ENCODE results near the gene MICALL1. TPM values are rescaled to one million over a fixed set of nuclear protein-coding genes. Genes with fewer than 3 reads are reported as not detected.
A peak's percentile ranks its signal among the peaks of the same experiment; 100 is the strongest.

MICALL1 gene
- total and polyA plus RNA-seq, 2 of the 13 experiments (the other 11 are each of a cell fraction or from before 2014, with no cell fraction given), result 7.6 to 10.6 TPM

DNA sequence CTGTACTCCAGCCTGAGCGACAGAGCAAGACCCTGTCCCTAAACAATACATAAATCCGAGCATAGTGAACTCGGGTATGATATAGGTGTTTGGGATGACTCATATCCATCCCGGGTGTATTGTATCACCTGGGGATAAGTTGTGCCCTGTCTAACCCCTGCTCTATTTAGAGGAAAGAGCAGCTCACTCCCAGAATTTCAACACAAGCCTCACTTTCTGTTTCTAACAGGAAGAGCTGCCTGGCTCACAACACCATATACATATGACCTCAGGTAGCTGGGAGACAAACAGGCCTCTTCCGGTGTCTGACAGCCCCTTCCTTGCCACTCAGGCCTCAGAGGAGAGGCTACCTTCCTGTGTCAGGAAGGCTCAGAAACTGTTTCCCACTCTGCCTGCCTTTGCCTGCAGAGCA is 9.9 kb upstream of the MICALL1 start:
- H4K20me1 ChIP-seq (ENCODE audit: insufficient read depth, low read length), result no peaks in the 10 kb centered on the region
- DNase-seq (ENCODE audit: low spot score) (peak; percentile 90), FAIRE-seq (peak; percentile 55), ATAC-seq (peak; percentile 80)
- peaks cover 82% of the 10 kb centered on the region for H3K4me1 ChIP-seq (ENCODE audit: insufficient read depth, low read length)
- POLR2A ChIA-PET, result interaction anchor here (0.7 to 6.8 kb wide), 12 partner anchors 9 to 262 kb away, joined by 3 to 69 read pairs (median 7); partner anchors contain the start of genes ANKRD54, GCAT and MICALL1
- no peaks in the 10 kb centered on the region for H3K36me3 ChIP-seq (replicated peaks in 1 of 2; ENCODE audit: control insufficient read depth in 1 of 2, insufficient read depth in 2 of 2, low read length in 2 of 2)
- peak overlapping the region; percentile 57 for H3K9ac ChIP-seq (ENCODE audit: insufficient read depth, low read depth, low read length)
- H3K27me3 ChIP-seq (ENCODE audit: control insufficient read depth in 1 of 2, insufficient read depth in 2 of 2, low read length in 2 of 2), result no peaks in the 10 kb centered on the region
- no peaks in the 10 kb centered on the region for H3K79me2 ChIP-seq (ENCODE audit: insufficient read depth, low read length)
- H3K27ac ChIP-seq (ENCODE audit: extremely low read length, insufficient read depth, low read length), result peak overlapping the region; percentile 80
- in situ Hi-C loops (cut with HindIII; ENCODE audit: extremely low pct_ligation_motif_present, low pct_unique_long_range_greater_than_20kb) (no loop called here), intact Hi-C loops (cut with micrococcal nuclease; ENCODE audit: unreplicated experiment) (no loop called here)
- BruUV-seq (replicated peaks), result no TSS peak
- peak overlapping the region; percentile 72 for H3K4me2 ChIP-seq (ENCODE audit: low read depth, low read length)
- CTCF ChIA-PET (ENCODE audit: low intra/inter-chr PET ratio, low total read pairs), result no interaction called here
- WGBS (ENCODE audit: low lambda C conversion rate), result 8% methylated on average over 4 of the region's 5 CpGs
- H3K9me3 ChIP-seq (ENCODE audit: low read length), result no peaks in the 10 kb centered on the region
- H2AFZ ChIP-seq (ENCODE audit: low read length), result no peak overlapping the region
- peak overlapping the region; percentile 19 to 47 (median 28); a peak in 5 of 6 replicates for H3K4me3 ChIP-seq (replicated peaks in 1 of 3; ENCODE audit: insufficient read depth in 1 of 3, low read depth in 2 of 3, low read length in 3 of 3)
- TF ChIP-seq GABPA (IDR thresholded peaks at IDR 0.05; ENCODE audit: low read depth, low read length) (peak; percentile 41; the same call in 1 of the 2 replicates), GABPA (CRISPR knock-in tag; IDR thresholded peaks at IDR 0.05; ENCODE audit: low read depth) (peak; percentile 85), PHF21A (CRISPR knock-in tag; IDR thresholded peaks at IDR 0.05) (peak; percentile 64), HCFC1 (IDR thresholded peaks at IDR 0.05; ENCODE audit: low read depth, low read length) (no peak), XRCC5 (optimal IDR thresholded peaks at IDR 0.05; ENCODE audit: low read length) (no peak), SMC3 (IDR thresholded peaks at IDR 0.05; ENCODE audit: low read length) (no peak), ZBTB20 (CRISPR knock-in tag; IDR thresholded peaks at IDR 0.05; ENCODE audit: borderline replicate concordance, low read depth) (peak; percentile 89; the same call in 1 of the 2 replicates), KMT2A (CRISPR knock-in tag; IDR thresholded peaks at IDR 0.05) (peak; percentile 19; the same call in 1 of the 2 replicates), ZNF790 (CRISPR knock-in tag; IDR thresholded peaks at IDR 0.05; ENCODE audit: borderline replicate concordance) (no peak), SAFB2 (CRISPR knock-in tag; IDR thresholded peaks at IDR 0.05; ENCODE audit: borderline replicate concordance, low read depth) (no peak), RXRB (CRISPR knock-in tag; IDR thresholded peaks at IDR 0.05; ENCODE audit: borderline replicate concordance) (peak; percentile 95), AKAP8 (CRISPR knock-in tag; IDR thresholded peaks at IDR 0.05) (no peak; the same call in 1 of the 2 replicates), ZNF337 (CRISPR knock-in tag; IDR thresholded peaks at IDR 0.05; ENCODE audit: borderline replicate concordance, low read depth) (no peak), ZSCAN29 (CRISPR knock-in tag; conservative IDR thresholded peaks at IDR 0.05) (0 out of 2 replicates have a peak, but pooled peaks have one; percentile 62), RFX5 (IDR thresholded peaks at IDR 0.05; ENCODE audit: low read depth, low read length) (no peak), ZNF230 (CRISPR knock-in tag; IDR thresholded peaks at IDR 0.05) (no peak), RFX1 (IDR thresholded peaks at IDR 0.05) (no peak), FOXA1 (IDR thresholded peaks at IDR 0.05) (no peak), FOXA1 (CRISPR knock-in tag; IDR thresholded peaks at IDR 0.05) (0 out of 2 replicates have a peak, but pooled peaks have one; percentile 16)
- TF ChIP-seq, protein P1, sequence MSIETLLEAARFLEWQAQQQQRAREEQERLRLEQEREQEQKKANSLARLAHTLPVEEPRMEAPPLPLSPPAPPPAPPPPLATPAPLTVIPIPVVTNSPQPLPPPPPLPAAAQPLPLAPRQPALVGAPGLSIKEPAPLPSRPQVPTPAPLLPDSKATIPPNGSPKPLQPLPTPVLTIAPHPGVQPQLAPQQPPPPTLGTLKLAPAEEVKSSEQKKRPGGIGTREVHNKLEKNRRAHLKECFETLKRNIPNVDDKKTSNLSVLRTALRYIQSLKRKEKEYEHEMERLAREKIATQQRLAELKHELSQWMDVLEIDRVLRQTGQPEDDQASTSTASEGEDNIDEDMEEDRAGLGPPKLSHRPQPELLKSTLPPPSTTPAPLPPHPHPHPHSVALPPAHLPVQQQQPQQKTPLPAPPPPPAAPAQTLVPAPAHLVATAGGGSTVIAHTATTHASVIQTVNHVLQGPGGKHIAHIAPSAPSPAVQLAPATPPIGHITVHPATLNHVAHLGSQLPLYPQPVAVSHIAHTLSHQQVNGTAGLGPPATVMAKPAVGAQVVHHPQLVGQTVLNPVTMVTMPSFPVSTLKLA (IDR thresholded peaks at IDR 0.05), result no peak
- TF ChIP-seq, protein P2, sequence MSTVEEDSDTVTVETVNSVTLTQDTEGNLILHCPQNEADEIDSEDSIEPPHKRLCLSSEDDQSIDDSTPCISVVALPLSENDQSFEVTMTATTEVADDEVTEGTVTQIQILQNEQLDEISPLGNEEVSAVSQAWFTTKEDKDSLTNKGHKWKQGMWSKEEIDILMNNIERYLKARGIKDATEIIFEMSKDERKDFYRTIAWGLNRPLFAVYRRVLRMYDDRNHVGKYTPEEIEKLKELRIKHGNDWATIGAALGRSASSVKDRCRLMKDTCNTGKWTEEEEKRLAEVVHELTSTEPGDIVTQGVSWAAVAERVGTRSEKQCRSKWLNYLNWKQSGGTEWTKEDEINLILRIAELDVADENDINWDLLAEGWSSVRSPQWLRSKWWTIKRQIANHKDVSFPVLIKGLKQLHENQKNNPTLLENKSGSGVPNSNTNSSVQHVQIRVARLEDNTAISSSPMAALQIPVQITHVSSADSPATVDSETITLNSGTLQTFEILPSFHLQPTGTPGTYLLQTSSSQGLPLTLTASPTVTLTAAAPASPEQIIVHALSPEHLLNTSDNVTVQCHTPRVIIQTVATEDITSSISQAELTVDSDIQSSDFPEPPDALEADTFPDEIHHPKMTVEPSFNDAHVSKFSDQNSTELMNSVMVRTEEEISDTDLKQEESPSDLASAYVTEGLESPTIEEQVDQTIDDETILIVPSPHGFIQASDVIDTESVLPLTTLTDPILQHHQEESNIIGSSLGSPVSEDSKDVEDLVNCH (CRISPR knock-in tag; IDR thresholded peaks at IDR 0.05), result no peak
- TF ChIP-seq, protein P3, sequence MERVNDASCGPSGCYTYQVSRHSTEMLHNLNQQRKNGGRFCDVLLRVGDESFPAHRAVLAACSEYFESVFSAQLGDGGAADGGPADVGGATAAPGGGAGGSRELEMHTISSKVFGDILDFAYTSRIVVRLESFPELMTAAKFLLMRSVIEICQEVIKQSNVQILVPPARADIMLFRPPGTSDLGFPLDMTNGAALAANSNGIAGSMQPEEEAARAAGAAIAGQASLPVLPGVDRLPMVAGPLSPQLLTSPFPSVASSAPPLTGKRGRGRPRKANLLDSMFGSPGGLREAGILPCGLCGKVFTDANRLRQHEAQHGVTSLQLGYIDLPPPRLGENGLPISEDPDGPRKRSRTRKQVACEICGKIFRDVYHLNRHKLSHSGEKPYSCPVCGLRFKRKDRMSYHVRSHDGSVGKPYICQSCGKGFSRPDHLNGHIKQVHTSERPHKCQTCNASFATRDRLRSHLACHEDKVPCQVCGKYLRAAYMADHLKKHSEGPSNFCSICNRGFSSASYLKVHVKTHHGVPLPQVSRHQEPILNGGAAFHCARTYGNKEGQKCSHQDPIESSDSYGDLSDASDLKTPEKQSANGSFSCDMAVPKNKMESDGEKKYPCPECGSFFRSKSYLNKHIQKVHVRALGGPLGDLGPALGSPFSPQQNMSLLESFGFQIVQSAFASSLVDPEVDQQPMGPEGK (CRISPR knock-in tag; IDR thresholded peaks at IDR 0.05), result peak; percentile 29; the same call in 1 of the 2 replicates
